Chondrocyte (in vitro differentiated cells): ENCODE measurements around the gene CASP4. TPM values are rescaled to one million over a fixed set of nuclear protein-coding genes. Genes with fewer than 3 reads are reported as not detected.

Source experiments
- DNase-seq: peaks from one replicate; pipeline ENCODE4 v3.0.0; 2021; ENCODE audit warnings: mixed read lengths, low spot score
- H3K27ac Mint-ChIP-seq: one replicate; pipeline ENCODE4 v1.8.0; 2021; ENCODE audit warnings: mild to moderate bottlenecking, moderate library complexity, mixed read lengths; ENCODE audit not compliant: unreplicated experiment
- H3K27me3 Mint-ChIP-seq: 2 replicates; pipeline ENCODE4 v1.8.0; 2021; ENCODE audit warnings: low read depth, mixed read lengths
- H3K36me3 Mint-ChIP-seq: 2 replicates; pipeline ENCODE4 v1.8.0; 2021; ENCODE audit warnings: low read depth, mixed read lengths
- H3K4me1 Mint-ChIP-seq: 2 replicates; pipeline ENCODE4 v1.8.0; 2021; ENCODE audit warnings: low read depth, mild to moderate bottlenecking, mixed read lengths
- H3K4me3 Mint-ChIP-seq: one replicate; pipeline ENCODE4 v1.8.0; 2021; ENCODE audit warnings: mild to moderate bottlenecking, moderate library complexity, mixed read lengths; ENCODE audit not compliant: unreplicated experiment
- H3K9me3 Mint-ChIP-seq: 2 replicates; pipeline ENCODE4 v1.8.0; 2021; ENCODE audit warnings: low read depth, mixed read lengths
- CTCF ChIP-seq: fragments of 200-600 bp; sonication (generic); IDR thresholded peaks from 2 replicates; pipeline ENCODE4 v1.5.0; 2021; ENCODE audit warnings: antibody characterized with exemption, mild to moderate bottlenecking, moderate library complexity
- total RNA-seq: library from RNA; stranded (reverse); gene quantifications from 3 replicates; pipeline ENCODE4 v1.2.1, GENCODE V29; 2021

The CASP4 gene
- total RNA-seq, 1 donor from 2014 or later: 1.2 TPM

- no peak for DNase-seq
- TF ChIP-seq CTCF: no peak
- no peak overlapping the region for H3K27ac Mint-ChIP-seq
- H3K4me3 Mint-ChIP-seq: no peak overlapping the region
- H3K36me3 Mint-ChIP-seq: no peaks in the 10 kb centered on the region
- H3K27me3 Mint-ChIP-seq: no peaks in the 10 kb centered on the region
- H3K9me3 Mint-ChIP-seq: no peaks in the 10 kb centered on the region
- H3K4me1 Mint-ChIP-seq: peaks cover 44% of the 10 kb centered on the region
These were observed 72.7 kb downstream of the CASP4 start for GRCh38 chr11:104895634-104896033.

GRCh38 chr11:104893876-104894275 lies 74.5 kb downstream of the CASP4 start:
- no peak for TF ChIP-seq CTCF
- Mint-ChIP-seq H3K4me1 (peaks cover 43% of the 10 kb centered on the region), H3K9me3 (no peaks in the 10 kb centered on the region), H3K4me3 (no peak overlapping the region), H3K36me3 (no peaks in the 10 kb centered on the region), H3K27me3 (no peaks in the 10 kb centered on the region), H3K27ac (no peak overlapping the region)
- DNase-seq: no peak

Other genes with a start within 250 kb of the CASP4 start
- gene CASP12, start 70.1 kb downstream of the CASP4 start, total RNA-seq: not detected in 3 replicates
- gene CASP5, start 54.6 kb upstream of the CASP4 start, total RNA-seq: not detected in 3 replicates
- 1.2 TPM in 1 of 3 replicates, not detected in the others for gene CASP1, start 66.6 kb upstream of the CASP4 start, total RNA-seq
- gene CARD16, start 76.8 kb upstream of the CASP4 start, total RNA-seq: 2.0 TPM in 1 of 3 replicates, not detected in the others
- not detected in 3 replicates for gene CARD18, start 171.2 kb upstream of the CASP4 start, total RNA-seq